SJSA1 (cell line): ENCODE results near the gene TMEM272. TPM values are rescaled to one million over a fixed set of nuclear protein-coding genes. Genes with fewer than 3 reads are reported as not detected.
A peak's percentile ranks its signal among the peaks of the same experiment; 100 is the strongest.

Experiments
- DNase-seq, 2 experiments: peaks; one replicate each; pipeline ENCODE4 v3.0.0-alpha.2; 2015 to 2020; ENCODE audit warnings: low spot score in 2 of 2, low read depth in 1 of 2
- H3K27ac ChIP-seq: fragments of 250-450 bp; sonication (Bioruptor Pico); 2 replicates; pipeline ENCODE4 v1.5.1; 2020; ENCODE audit warnings: mild to moderate bottlenecking, moderate library complexity
- H3K27me3 ChIP-seq: fragments of 250-450 bp; sonication (Bioruptor Pico); replicated peaks from 2 replicates; pipeline ENCODE4 v1.5.1; 2020; ENCODE audit warnings: mild to moderate bottlenecking, moderate library complexity
- H3K36me3 ChIP-seq: fragments of 250-450 bp; sonication (Bioruptor Pico); 2 replicates; pipeline ENCODE4 v1.5.1; 2020; ENCODE audit warnings: mild to moderate bottlenecking
- H3K4me1 ChIP-seq: fragments of 250-450 bp; sonication (Bioruptor Pico); replicated peaks from 2 replicates; pipeline ENCODE4 v1.6.1; 2021; ENCODE audit warnings: mild to moderate bottlenecking
- H3K4me3 ChIP-seq: fragments of 250-450 bp; sonication (Bioruptor Pico); 2 replicates; pipeline ENCODE4 v1.5.1; 2020; ENCODE audit warnings: mild to moderate bottlenecking
- H3K9me3 ChIP-seq: fragments of 250-450 bp; sonication (Bioruptor Pico); replicated peaks from 2 replicates; pipeline ENCODE4 v1.5.1; 2020; ENCODE audit warnings: mild to moderate bottlenecking
- total RNA-seq: library from RNA; depleted of rRNA; stranded (reverse); fragments of >200 nt; shearing (Covaris generic); gene quantifications from 2 replicates; pipeline ENCODE4 v1.2.3, GENCODE V29; 2014

Gene TMEM272
- total RNA-seq, 1 experiment from 2014 or later = 0.68 TPM

DNA sequence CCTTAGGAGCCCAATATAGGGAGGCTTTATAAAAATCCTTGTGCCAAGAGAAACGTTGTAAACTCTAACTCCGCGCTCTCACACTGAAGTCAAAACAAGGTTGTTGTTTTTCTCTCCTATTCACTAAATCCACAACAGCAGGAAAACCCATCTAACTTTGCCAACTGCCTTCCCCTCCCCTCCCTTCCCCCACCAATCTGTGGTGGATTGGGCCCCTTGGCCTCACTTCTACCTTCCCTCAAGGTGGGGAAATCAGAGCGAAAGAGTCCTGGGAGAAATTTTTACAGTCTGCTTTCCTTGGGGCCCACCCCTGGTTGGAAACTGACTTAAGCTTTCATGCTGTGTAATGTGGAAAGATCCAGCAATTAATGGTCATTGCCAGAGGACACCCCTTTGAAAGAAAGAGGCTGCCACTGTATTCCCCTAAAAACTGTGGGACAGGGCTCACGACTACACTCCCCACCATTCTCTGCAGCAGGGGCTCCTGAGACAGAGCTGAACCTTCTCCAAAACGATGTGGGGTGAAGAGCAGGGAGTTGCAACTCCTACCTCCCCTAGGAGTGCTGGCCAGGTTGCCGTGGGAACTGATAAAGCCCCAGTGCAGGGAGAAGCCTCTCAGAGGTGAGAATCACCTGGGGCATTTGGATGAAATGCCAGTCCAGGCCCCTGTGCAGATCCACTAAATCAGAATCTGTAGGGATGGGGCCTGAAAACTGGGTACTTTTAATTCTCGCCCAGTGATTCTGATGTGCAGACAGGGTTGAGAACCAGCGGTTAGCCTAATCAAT, 42.2 kb downstream of the TMEM272 start:
- Histone ChIP-seq H3K36me3 (peaks cover 5% of the 10 kb centered on the region), H3K4me3 (peak overlapping the region; percentile 92), H3K27ac (peak overlapping the region; percentile 99), H3K4me1 (peaks cover 33% of the 10 kb centered on the region), H3K27me3 (no peaks in the 10 kb centered on the region), H3K9me3 (no peaks in the 10 kb centered on the region)
- peak in 1 of 2 experiments; percentile 9 for DNase-seq

DNA sequence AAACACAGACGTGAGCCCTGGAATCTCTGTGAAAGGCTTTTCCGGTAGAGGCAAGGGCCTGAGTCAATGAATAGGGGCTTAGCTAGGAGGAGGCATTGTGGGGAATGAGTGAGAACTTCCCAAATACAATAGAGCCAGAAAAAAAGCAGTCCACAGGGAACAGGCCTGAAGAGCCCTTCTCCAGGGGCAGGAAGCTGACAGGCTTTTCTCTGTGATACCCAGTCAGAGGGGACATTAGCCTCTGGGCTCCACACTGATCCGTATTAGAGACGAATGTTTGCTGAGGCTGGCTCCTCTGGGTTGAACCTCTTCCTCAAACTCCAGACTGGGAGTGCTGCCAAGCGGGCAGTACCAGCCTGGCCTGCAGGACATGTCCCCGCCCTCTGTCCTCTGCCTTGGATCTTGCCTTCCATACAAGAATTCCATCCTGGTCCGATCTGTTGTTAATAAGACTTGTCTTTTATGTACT, 43.3 kb downstream of the TMEM272 start:
- Histone ChIP-seq H3K27me3 (no peaks in the 10 kb centered on the region), H3K4me1 (peaks cover 33% of the 10 kb centered on the region), H3K27ac (peak overlapping the region; percentile 51; the same call in 1 of the 2 replicates), H3K4me3 (no peak overlapping the region), H3K9me3 (no peaks in the 10 kb centered on the region), H3K36me3 (peaks cover 5% of the 10 kb centered on the region)
- DNase-seq = peak; percentile 38 to 49

DNA sequence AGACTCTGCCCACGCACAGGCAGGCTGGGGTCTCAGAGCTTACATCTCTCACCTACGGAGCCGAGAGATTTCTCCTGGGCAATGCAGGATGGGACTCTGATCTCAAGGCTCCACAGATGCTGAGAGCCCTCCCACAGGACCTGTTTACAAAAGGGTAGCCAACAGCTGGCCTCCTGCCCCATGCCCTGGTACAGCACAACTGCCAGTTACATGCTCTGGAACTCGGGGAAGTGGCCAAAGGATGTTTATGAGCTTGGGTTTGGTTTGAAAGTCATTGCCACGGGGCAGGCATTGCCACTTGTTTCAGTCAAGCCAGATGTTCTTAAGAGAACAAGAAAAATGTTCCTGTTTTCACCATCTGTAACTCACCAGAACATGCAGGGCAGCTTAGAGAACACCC, 44.5 kb downstream of the TMEM272 start:
- DNase-seq = no peak
- H3K4me1 ChIP-seq = peaks cover 33% of the 10 kb centered on the region
- no peaks in the 10 kb centered on the region for H3K27me3 ChIP-seq
- no peak overlapping the region for H3K27ac ChIP-seq
- peaks cover 5% of the 10 kb centered on the region for H3K36me3 ChIP-seq
- no peak overlapping the region for H3K4me3 ChIP-seq
- no peaks in the 10 kb centered on the region for H3K9me3 ChIP-seq

DNA sequence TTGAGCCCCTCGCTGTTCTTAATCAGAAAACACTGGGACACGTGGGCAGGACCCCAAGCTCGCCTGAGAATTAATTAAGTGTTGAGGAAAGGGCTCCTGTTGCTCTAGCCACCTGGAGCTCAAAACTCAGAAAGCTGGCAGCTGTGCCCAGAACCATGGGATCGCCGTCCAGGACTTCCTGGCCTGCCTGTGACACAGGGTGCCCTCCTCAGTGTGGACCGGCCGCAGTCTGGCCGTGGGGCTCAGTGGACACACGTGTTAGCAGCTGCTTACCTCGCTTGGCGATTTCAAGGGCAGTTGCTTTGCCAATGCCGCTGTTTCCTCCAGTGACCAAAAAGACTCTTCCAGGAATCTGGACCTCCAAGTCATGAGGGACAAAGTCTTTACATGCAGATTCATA, 45.7 kb downstream of the TMEM272 start:
- H3K4me1 ChIP-seq = peaks cover 27% of the 10 kb centered on the region
- no peak overlapping the region for H3K4me3 ChIP-seq
- H3K27ac ChIP-seq = no peak overlapping the region
- H3K27me3 ChIP-seq = no peaks in the 10 kb centered on the region
- peaks cover 5% of the 10 kb centered on the region for H3K36me3 ChIP-seq
- no peaks in the 10 kb centered on the region for H3K9me3 ChIP-seq
- DNase-seq = no peak

DNA sequence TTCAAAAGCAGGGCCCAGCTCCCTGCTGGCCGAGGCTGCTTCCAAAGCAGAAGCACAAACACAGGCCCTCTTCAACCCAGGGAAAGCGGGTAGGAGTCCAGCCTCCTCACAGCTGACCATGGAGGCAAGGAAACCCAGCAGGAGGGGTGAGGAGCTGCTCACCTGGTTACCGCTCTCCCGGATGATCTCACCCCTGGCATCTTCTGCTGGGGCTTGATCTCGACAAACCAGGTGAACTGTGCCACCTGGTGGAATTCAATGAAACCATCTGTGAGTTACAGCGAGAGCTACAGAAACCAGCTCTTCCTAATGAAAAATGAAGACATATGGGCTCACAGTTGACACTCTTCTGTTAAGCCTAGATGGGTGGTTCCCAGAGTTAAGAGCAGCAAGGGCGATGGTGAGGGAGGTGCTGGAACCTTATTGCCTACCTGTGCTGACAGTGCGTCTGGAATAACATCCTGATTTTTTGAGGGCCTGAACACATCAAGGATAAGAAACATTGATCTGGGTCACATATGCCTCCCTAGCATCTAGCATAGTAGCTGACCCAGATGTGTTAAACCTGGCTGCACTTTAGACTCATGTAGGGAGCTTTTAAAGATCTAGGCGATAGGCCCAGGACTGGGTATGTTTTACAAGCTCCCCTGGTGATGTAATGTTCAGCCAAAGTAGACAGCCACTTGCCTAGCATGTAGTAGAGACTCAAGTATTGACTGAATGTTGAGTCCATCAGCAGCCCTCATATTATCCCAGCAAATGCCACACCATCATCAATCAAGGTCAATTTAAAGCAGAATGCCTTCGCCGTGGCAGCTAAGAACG, 47.1 kb downstream of the TMEM272 start:
- no peak overlapping the region for H3K4me3 ChIP-seq
- no peaks in the 10 kb centered on the region for H3K36me3 ChIP-seq
- no peaks in the 10 kb centered on the region for H3K9me3 ChIP-seq
- DNase-seq = no peak
- H3K27ac ChIP-seq = no peak overlapping the region
- no peaks in the 10 kb centered on the region for H3K27me3 ChIP-seq
- peaks cover 31% of the 10 kb centered on the region for H3K4me1 ChIP-seq

DNA sequence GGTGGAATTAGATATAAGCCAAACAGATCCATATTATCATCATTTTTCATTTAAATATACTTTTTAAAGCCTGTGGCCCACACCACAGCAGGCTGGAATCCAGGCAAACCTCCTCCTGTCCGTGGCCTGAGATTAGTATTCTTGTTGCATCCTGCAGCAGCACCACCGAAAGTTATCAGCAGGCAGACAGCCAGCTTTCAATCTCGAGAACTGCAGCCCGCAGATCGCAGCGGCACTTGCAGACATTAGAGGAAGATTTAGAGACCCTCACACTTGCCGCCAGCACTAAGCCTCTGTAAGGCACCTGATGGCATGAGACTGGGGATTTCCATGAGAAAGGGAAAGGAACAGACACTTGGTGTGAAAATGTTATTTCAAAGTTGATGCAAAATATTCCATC, 48.4 kb downstream of the TMEM272 start:
- H3K27me3 ChIP-seq = no peaks in the 10 kb centered on the region
- no peaks in the 10 kb centered on the region for H3K9me3 ChIP-seq
- peaks cover 19% of the 10 kb centered on the region for H3K4me1 ChIP-seq
- DNase-seq = no peak
- no peak overlapping the region for H3K4me3 ChIP-seq
- H3K36me3 ChIP-seq = no peaks in the 10 kb centered on the region
- H3K27ac ChIP-seq = no peak overlapping the region

DNA sequence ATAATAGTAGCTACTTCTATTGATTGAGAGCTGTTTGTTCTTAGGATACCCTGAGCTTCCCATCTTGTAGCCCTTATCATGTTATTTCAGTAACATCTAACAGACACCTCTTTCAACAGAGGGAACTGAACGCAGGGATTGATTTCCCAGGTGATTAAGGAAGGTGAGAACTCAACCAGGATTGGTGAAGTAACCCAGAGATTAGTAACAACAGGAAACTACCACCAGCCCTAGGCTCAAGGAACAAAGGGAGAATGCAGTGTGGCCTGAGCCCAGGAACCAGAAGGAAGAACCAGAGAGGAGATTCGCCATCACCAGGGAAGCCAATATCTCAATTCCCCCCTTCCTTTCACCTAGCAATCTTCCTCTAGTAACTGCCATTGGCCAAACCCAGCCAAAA, 49.6 kb downstream of the TMEM272 start:
- Histone ChIP-seq H3K36me3 (no peaks in the 10 kb centered on the region), H3K27me3 (no peaks in the 10 kb centered on the region), H3K4me1 (peaks cover 14% of the 10 kb centered on the region), H3K4me3 (no peak overlapping the region), H3K27ac (no peak overlapping the region), H3K9me3 (no peaks in the 10 kb centered on the region)
- DNase-seq = no peak

DNA sequence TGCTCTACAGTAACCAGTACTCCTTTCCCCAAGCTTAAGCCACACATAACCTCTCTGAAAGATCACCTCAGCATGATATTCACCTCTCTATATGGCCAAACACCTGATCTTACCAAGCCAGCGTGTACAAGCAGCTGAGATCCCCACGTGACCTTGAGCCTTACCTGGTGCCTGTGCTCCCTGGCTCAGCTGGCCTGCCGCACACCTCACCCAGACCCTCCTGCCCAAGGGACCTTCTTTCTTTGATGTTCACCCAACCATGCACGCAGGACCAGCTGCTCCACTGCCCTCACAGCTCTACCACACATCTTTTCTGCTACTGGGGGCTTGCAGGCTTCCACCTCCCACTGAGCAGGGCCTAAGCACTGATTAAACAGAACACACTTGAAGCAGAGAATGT, 50.0 kb downstream of the TMEM272 start:
- Histone ChIP-seq H3K4me1 (peaks cover 14% of the 10 kb centered on the region), H3K4me3 (no peak overlapping the region), H3K27ac (no peak overlapping the region)

DNA sequence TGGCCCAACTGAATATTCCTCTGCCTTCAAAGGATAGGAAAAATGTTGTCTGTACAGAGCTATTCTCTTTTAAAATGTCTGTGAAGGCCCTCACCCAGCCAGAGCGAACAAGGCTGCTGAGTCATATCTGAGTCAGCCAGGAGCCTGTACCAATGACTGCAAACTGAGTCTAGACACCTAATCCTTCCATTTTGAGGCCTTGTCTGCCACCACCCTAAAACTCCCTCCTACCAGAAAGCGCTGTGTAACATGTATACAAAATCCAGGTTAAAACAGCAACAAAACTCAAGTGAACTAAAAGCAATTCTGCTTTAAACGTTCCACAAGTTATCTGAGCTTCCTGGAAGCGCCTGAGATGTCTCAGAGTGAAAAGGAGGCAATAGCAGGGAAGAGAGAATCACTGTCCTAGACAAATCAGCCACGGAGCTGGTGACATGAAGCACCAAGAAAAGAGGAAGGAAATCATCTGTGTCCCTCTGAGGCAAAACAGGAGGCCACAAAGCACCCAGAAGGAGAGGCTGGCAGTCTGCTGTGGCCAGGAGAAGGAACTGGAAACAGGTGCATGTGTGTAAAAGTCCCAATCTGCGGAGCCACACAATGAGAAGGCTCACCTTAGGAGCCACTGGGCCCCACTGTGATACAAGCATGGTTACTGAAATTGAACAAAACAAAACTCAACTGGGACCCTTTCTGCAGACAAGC, 51.3 kb downstream of the TMEM272 start:
- Histone ChIP-seq H3K36me3 (no peaks in the 10 kb centered on the region), H3K27ac (peak overlapping the region; percentile 29)

More for the DNA sequence above, 50.0 kb downstream of the TMEM272 start:
- Histone ChIP-seq H3K9me3 (no peaks in the 10 kb centered on the region), H3K36me3 (no peaks in the 10 kb centered on the region), H3K27me3 (no peaks in the 10 kb centered on the region)
- DNase-seq = no peak

DNA sequence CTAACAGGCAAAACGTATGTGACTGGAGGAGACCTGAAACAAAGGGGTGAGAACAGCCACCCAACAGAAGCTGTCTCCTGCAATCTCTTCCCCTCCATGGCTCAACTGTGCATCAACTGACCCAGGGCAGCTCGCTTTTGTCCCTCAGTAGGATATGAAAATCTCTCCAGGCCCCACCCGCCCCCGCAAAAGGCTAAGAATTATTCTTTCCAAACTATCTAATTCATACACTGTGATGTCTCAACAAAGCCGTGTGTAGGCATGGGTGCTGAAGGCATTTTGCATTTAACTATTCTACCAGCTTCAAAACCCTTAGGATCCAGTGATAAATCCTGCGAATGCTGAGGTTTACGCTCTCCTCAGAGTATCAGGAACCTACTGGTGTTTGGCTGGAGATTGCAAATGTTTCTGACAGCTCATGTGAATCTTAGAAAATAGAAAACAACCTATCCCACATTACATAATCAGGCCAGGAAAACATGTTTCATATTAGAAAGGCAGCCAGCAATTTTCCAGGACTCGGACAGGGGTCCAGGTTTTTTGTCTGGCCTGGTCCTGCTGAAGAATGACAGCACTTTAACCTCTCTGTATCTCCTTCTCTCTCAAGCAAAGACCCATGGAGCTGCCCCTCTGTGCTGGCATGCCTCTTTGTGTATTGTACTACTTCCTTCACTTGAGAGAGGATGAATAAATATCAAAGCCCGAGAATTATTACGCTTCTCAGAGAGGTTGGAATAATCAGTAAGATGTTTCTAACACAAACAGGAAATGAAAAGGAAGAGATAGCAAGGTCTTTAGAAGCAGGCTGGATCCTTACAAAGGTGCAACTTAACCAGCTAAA, 58.3 kb downstream of the TMEM272 start:
- Histone ChIP-seq H3K27ac (no peak overlapping the region), H3K4me3 (no peak overlapping the region), H3K4me1 (no peaks in the 10 kb centered on the region), H3K9me3 (no peaks in the 10 kb centered on the region), H3K27me3 (no peaks in the 10 kb centered on the region), H3K36me3 (no peaks in the 10 kb centered on the region)
- no peak for DNase-seq

More for the DNA sequence above, 51.3 kb downstream of the TMEM272 start:
- H3K4me1 ChIP-seq = peaks cover 14% of the 10 kb centered on the region
- H3K4me3 ChIP-seq = no peak overlapping the region
- no peaks in the 10 kb centered on the region for H3K27me3 ChIP-seq
- DNase-seq = peak; percentile 57 to 77
- no peaks in the 10 kb centered on the region for H3K9me3 ChIP-seq

DNA sequence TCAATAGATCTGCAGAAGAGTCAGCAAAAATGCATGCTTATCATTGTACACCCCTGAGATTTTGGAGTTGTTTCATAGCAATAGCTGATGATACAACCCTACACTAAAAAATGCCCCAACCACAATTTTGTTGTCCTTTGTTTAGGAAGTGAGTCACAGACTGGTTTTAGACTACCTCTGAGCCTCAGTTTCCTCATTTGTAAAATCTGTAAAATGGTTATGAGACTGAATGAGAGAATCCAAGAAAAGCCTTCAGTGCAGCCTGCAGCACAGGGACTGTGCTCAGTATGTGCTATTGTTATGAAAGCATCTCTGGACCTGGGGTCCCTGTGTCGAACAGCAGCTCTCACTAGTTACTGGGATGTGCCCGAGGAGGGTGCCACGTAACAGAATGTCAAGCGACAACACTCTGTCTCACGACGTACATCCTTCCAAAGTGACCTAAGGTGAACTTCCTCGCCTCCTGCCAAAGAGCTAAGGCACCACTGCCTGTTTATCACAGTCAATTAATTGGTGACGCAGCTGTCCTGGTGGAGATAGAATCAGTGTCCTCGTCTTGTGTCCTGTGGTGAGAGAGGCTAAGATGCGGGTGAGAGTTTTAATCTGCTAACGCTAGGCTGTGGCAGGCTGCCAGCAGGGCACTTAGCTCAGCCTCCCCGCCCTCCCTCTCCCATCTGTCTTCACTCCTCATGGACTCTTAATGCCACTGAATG, 59.1 kb downstream of the TMEM272 start:
- no peak overlapping the region for H3K27ac ChIP-seq
- DNase-seq = no peak
- H3K36me3 ChIP-seq = no peaks in the 10 kb centered on the region
- no peaks in the 10 kb centered on the region for H3K27me3 ChIP-seq
- no peak overlapping the region for H3K4me3 ChIP-seq
- H3K4me1 ChIP-seq = no peaks in the 10 kb centered on the region
- H3K9me3 ChIP-seq = no peaks in the 10 kb centered on the region

DNA sequence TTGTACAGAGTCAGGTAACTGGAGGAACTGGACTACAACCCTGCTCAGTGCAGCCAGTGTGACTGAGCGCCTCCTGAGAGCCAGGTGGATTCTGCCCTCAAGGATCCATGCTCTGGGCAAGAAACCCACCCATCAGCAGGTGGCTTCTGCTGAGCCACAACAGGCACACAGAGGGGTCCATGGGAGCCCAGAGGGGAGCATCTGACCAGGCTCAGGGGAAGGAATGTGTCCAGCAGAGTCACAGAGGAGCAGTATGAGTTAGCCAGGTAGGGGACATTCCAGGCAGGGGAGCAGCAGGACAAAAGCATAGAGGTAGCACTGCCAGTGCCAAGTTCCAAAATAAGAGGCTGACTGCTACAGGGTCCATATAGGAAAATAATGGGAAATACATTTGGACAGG, 60.9 kb downstream of the TMEM272 start:
- Histone ChIP-seq H3K36me3 (no peaks in the 10 kb centered on the region), H3K4me1 (no peaks in the 10 kb centered on the region), H3K27ac (no peak overlapping the region), H3K9me3 (no peaks in the 10 kb centered on the region), H3K4me3 (no peak overlapping the region), H3K27me3 (no peaks in the 10 kb centered on the region)
- DNase-seq = no peak
